HG03342 (cell line): ENCODE measurements around the gene EXOC6.

Experiments used
- ATAC-seq: cut with Tn5 transposase; IDR thresholded peaks from one replicate; pipeline ENCODE4 v1.9.1; 2021; ENCODE audit warnings: mild to moderate bottlenecking, moderate library complexity; ENCODE audit not compliant: unreplicated experiment

Gene EXOC6

GRCh38 chr10:92832121-92832520 lies 16.2 kb upstream of the EXOC6 start:
- ATAC-seq: no peak

DNA sequence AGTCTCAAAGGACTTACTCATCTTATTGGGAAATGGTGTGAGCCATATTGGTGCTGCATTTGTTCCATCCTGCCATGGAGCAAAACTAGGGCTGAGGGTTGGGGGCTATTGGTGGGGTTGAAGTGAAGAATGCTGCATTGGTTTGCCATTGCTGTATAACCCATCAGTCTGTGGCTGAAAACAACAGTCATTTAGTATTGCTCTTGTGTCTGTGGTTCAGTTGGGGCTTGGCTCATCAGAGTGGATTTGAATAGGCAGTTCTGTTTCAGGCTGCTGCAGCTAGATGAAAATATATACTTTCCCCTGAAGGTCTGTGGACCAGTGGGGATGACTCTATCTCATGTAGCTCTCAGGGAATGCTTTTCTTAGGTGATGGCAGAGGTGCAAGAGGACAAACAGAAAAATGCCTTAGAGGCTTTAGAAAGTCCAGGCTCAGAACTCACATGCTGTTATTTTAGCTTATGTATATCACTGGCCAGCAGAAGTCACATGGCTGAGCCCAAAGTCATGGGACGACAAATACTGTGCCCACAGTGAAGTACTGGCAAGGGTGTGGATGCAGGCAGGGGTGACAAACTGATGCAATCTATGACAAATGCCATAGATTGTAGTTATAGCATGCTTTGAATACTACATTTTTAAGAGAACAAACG lies 15.2 kb upstream of the EXOC6 start:
- no peak for ATAC-seq

GRCh38 chr10:92834331-92834730 lies 14.0 kb upstream of the EXOC6 start:
- no peak for ATAC-seq

DNA sequence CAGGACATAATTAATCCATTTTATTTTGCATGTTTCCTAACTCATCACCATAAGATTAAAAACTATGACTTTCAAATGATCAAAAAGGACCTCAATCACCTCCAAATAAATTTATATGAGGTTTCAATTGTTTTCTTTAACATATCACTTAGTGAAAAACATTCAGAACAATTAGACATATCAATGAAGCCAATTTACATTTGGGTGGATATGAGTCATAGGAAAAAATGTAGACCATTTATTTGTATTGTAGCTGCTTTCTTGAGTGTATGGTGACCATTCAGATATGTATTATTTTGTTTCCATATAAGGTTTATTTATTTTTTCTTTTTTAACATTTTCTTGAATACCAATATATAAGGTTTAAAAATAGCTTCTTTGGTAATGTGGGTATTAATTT lies 13.3 kb upstream of the EXOC6 start:
- ATAC-seq: no peak

GRCh38 chr10:92837456-92837855 lies 10.9 kb upstream of the EXOC6 start:
- no peak for ATAC-seq

- ATAC-seq: no peak
Observed at GRCh38 chr10:92839191-92840085, 8.9 kb upstream of the EXOC6 start.

DNA sequence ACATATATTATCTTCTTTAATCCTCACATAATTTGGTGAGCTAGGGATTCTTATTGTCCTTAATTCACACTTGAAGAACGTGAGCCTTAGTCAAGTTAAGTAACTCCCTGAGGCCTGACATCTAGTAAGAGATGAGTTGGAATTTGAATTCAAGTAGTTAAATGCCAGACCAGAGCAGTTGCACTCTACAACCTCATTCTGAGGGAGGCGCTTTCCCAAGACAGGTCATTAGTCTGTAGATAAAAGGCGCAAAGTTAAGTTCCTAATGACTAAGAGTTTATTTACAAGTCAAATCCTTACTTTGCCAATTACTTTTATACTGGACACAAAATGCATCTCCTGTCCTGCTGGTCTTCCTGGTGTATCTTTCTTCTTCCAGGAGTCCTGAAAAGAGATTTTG lies 3.6 kb upstream of the EXOC6 start:
- ATAC-seq: no peak

GRCh38 chr10:92845921-92846320 lies 2.4 kb upstream of the EXOC6 start:
- ATAC-seq: no peak

GRCh38 chr10:92846344-92846743 lies 2.0 kb upstream of the EXOC6 start:
- ATAC-seq: no peak

DNA sequence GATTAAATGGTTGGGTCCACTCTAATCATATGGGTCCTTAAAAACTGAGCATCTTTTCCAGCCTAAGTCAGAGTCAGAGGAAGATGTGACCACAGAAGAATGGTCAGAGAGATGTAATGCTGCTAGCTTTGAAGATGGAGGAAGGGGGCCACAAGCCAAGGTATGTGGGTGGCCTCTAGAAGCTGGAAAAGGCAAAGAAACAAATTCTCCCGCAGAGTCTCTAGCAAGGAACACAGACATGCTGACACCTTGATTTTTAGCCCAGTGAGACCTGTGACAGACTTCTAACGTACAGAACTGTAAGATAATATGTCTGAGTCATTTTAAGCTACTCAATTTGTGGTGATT lies 1.5 kb upstream of the EXOC6 start:
- ATAC-seq: no peak

DNA sequence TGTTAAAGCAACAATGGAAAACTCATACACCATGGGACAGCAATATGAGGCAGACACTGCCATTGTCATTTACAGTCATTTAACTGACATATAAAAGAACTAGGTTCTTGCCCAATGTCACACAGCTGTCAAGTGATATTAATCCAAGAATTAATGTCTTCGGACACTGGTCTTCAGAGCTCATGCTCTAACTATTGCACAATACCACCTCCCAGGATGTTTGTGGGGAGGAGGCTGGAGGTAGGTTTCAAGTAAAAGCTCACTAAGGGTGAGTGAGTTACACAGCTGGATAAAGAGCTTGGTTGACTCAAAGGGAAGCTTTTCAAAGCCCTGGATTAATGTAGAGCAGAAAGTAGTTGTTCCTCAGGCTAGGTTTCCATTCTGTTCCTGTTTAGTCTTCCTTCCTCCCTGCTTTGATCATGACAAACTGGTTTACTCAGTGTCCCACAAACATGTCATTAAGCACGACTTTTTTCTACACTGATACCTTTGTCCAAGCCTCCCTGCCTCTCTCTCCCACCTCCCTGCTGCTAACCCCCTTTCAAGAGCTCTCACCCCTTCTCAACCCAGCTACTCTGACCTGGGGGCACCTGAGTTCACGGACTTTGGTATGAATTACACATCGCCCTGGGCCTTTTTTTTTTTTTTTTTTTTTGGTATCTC lies 987 bp upstream of the EXOC6 start:
- no peak for ATAC-seq

DNA sequence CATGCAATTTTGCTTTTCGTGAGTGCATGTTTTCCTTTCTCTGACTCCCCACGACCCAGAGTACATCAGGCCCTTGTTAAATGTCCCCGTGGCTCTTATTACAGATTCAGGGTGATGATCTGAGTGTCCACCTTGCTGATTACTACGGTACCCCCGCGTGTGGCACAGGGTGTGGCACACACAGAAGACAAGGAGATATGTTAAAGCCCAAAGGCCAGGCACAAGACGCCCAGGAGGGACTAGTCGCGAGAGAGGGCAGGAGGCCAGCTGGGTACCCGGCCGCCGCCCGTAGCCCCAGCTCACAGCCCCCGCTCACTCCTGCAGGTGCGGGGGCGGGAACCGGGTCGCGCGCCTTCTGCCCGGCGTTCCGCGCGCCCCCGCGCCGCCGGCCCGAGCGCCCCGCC lies 281 bp upstream of the EXOC6 start:
- no peak for ATAC-seq

DNA sequence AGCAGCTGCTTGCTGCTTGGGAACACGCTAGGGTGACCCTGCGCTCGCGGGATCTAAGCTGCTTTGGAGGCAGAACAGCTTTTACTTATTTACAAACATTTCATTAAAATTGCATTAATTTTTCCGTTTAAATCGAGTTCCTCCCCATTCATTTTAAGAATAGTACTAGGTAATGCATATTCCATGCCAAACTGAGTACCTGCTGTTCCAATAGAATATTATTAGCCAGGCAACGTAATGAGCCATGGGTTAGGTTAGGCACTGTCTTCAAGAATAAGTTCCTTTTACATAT lies 860 bp downstream of the EXOC6 start:
- ATAC-seq: no peak

DNA sequence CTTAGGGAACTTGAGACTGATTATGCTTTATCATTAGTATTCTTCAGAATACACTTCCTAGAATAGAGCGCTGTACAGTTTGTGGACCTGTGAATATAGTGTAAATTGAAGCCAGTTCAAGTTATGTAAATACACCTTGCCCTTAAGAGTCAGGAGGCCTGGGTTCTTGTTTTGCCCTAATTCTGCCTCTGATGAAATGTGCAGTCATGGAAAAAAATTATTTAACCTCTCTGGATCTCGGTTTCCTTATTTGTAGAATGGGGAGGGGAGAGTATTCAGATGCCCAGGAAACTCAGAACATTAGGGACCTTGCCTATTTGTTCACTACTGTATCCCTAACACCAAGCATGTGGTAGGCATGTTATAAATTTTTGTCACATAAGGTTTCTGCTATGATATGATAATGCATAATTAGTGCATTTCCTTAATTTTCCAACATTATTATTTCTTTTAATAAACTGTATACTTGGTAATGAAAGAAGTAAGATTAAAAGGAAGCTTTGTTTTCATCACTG lies 1.3 kb downstream of the EXOC6 start:
- no peak for ATAC-seq

- no peak for ATAC-seq
Observed at GRCh38 chr10:92850185-92850584, 1.9 kb downstream of the EXOC6 start.

DNA sequence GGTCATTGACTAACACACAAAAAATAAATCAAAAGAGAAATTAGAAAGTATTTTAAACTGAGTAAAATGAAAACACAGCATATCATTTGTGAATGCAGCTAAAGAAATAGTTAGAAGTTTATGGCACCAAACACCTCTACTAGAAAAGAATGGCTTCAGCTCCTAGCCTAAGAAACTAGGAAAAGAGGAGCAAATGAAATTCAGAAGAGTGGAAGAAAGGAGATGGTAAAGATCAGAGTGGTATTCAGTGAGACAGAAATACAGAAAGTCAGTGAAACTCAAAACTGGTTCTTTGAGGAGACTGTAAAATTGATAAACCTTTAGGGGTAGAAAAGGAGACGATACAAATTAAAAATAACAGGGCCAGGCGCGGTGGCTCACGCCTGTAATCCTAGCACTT lies 2.7 kb downstream of the EXOC6 start:
- ATAC-seq: no peak

DNA sequence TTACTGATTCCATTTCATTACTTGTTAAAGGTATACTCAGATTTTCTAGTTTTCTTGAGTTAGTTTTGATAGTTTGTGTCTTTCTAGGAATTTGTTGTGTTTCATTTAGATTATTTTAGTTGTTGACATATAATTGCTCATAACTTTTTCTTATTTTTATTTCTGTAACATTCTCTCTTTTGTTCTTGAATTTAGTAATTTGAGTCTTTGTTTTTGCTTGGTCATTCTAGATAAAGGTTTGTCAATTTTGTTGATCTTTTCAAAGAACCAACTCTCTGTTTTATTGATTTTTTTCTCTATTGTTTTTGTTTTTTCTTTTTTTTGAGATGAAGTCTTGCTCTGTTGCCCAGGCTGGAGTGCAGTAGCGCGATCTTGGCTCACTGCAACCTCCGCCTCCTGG lies 7.2 kb downstream of the EXOC6 start:
- ATAC-seq: no peak

GRCh38 chr10:92857904-92858514 lies 9.7 kb downstream of the EXOC6 start:
- no peak for ATAC-seq

- no peak for ATAC-seq
Observed at GRCh38 chr10:92867235-92867634, 18.9 kb downstream of the EXOC6 start.

DNA sequence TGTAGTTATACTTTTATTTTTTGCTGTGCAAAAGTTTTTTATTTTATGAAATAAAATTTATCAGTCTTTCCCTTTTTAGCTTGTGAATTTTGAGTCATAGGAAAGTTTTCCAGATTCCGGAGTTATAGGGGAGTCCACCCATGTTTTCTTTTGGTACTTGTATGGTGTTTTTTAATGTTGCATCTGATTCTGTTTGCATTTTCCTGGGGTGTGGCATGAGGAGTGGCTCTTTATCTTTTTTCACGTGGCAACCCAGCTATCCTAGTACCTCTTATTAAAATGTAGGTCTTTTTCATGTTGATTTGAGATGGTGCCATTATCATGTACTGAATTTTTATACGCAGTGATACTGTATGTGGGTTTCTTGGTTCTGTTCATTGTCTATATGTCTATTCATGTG lies 19.7 kb downstream of the EXOC6 start:
- no peak for ATAC-seq

GRCh38 chr10:92868557-92868956 lies 20.2 kb downstream of the EXOC6 start:
- no peak for ATAC-seq

GRCh38 chr10:92873029-92873428 lies 24.7 kb downstream of the EXOC6 start:
- no peak for ATAC-seq
